GM20000 (cell line): ENCODE results near the gene PAOX.
"Not testable (repeated sequence)": the region's sequence is repeated elsewhere in the genome, so short reads cannot be mapped to it uniquely, and the experiment has no call there.

Experiments used
- DNase-seq: peaks from one replicate; pipeline ENCODE4 v3.0.0; 2012; ENCODE audit warnings: low spot score
- TF ChIP-seq, protein P1 (sequence below): IDR thresholded peaks from 2 replicates; pipeline ENCODE4 v1.5.1; 2012; ENCODE audit warnings: mild to moderate bottlenecking, control low read depth; ENCODE audit errors: extremely low read depth, missing control alignments

The PAOX gene

GRCh38 chr10:133420028-133420427 is 41.0 kb downstream of the PAOX start:
- no peak for DNase-seq
- TF ChIP-seq, protein P1, sequence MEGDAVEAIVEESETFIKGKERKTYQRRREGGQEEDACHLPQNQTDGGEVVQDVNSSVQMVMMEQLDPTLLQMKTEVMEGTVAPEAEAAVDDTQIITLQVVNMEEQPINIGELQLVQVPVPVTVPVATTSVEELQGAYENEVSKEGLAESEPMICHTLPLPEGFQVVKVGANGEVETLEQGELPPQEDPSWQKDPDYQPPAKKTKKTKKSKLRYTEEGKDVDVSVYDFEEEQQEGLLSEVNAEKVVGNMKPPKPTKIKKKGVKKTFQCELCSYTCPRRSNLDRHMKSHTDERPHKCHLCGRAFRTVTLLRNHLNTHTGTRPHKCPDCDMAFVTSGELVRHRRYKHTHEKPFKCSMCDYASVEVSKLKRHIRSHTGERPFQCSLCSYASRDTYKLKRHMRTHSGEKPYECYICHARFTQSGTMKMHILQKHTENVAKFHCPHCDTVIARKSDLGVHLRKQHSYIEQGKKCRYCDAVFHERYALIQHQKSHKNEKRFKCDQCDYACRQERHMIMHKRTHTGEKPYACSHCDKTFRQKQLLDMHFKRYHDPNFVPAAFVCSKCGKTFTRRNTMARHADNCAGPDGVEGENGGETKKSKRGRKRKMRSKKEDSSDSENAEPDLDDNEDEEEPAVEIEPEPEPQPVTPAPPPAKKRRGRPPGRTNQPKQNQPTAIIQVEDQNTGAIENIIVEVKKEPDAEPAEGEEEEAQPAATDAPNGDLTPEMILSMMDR: no peak

DNA sequence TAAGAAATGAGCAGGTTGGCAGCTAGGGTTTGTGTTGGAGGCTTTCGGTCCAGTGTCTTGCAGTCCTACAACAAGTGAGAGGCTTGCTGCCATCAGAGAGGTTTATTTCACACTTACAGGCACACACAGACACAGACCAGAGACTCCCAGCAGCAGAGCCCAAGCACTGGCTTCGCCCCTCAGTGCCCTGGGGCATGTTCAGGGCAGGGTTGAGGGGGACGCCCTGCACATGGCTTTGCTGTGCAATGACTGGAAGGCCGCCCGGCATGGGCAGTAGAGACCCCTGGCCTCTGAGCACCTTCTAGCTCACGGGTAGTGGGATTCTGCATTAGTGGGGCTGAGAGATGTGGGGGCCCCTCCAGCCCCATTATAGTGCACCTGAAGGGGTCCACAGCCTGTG is 41.5 kb downstream of the PAOX start:
- no peak for DNase-seq
- TF ChIP-seq, protein P1: no peak

- no peak for DNase-seq
These were observed 42.5 kb downstream of the PAOX start for GRCh38 chr10:133421336-133422222.

GRCh38 chr10:133422223-133422806 is 43.3 kb downstream of the PAOX start:
- DNase-seq: no peak
- TF ChIP-seq, protein P1: no peak

More at GRCh38 chr10:133421336-133422222, 42.5 kb downstream of the PAOX start:
- TF ChIP-seq, protein P1: no peak

DNA sequence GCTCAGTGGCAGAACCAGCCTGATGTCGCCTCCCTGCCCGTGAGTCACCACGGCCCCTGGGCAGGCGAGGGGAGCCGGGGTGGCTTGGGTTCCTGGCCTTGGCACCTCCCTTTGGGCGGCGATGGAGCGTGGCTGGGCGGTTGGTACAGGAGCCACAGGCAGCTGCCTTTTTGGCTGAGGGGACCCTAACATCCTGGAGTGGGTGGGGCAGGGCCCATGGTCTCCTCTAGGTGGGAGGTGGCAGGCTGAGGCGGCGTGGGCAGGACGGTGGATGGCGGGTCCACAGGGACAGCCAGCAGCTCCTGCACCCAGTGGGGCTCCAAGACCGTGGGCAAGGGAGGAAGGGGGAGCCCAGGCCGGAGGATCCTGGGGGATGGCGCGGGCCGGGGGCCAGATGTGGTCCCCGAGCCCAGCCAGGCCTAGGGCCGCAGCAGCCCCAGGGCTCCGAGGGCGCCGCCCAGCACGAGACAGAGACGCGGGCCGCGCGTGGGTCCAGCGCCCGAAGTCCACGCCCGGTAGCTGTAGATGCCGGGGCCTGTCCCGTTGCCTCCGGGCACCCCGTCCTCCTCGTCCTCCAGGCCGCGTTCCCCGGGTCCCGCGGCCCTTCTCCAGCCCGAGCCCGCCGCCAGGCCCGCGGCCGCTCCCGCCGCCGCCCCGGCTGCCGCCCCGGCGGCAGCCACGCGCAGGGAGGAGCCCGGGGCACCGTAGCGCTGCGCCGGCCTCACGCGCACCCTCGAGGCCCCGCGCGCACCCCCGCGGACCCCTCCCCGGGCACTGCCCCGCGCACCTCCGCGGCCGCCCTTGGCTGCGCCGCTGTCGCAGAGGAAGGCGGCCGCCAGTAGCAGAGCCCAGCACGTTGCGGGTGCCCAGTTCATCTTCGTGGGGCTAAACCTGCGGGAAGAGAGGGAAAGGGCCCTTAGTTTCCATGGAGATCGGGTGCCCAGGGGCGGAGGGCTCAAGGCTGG is 44.0 kb downstream of the PAOX start:
- TF ChIP-seq, protein P1: no peak
- DNase-seq: peak; percentile 56

GRCh38 chr10:133424102-133424501 is 45.0 kb downstream of the PAOX start:
- DNase-seq: not testable (repeated sequence)

- not testable (repeated sequence) for DNase-seq
These were observed 45.5 kb downstream of the PAOX start, which contains the start of gene SPRN for GRCh38 chr10:133424601-133425000. Gene SPRN, minus strand, starts transcription at chr10:133424625. Its CDS starts 944 bp downstream, at chr10:133423681.

GRCh38 chr10:133429571-133429970 is 50.5 kb downstream of the PAOX start:
- DNase-seq: not testable (repeated sequence)

DNA sequence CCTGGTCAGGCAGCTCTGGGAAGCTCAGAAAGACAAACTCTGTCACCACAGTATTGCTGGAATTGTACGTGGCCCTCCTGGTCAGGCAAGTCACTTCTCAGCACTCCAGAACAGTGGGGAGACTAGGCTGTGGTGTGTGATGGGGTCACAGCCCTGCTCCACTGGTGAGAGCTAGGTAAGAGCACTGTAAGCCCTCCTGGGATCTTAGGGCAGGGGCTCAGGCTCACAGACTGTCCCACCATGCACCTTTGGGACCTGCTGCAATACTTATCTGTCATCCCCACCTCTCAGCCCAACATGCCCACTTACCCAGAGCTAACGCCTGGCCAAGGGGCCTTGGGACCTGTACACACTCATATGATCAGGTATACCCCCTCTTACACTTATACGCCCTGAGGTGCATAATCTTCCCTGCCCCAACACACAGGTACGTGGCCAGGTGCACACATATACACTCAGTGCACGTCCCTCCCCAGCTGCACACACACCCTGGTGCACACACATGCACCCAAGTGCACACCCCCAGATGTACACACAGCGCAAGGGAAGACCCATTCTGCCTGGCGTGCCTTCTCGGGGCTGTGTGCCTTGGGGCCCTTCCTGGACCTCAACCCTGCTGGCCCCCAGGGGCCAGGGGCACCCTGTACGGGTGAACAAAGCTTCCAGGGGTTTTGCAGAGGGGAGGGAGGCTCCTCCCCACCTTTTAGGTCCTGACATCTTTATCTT is 53.0 kb downstream of the PAOX start:
- DNase-seq: not testable (repeated sequence)

- not testable (repeated sequence) for DNase-seq
These were observed 53.7 kb downstream of the PAOX start for GRCh38 chr10:133432789-133433188.
